Stimulated activated CD4-positive, alpha-beta T cell treated with anti-CD3 and anti-CD28 coated beads, TNF-alpha, amount 100 ng/mL, for 48 hours (primary cell): ENCODE data around the gene MAMLD1.
A peak's percentile ranks its signal among the peaks of the same experiment; 100 is the strongest.

Experiments used
- DNase-seq, 3 donors: peaks; one replicate each; pipeline ENCODE4 v3.0.0-alpha.2; 2020; ENCODE audit warnings: low read depth in 3 of 3

Gene MAMLD1

GRCh38 chrX:150459196-150459595 lies 96.1 kb downstream of the MAMLD1 start:
- no peak for DNase-seq

- no peak for DNase-seq
These were observed 96.9 kb downstream of the MAMLD1 start for GRCh38 chrX:150460063-150460462.

- DNase-seq = no peak
These were observed 97.7 kb downstream of the MAMLD1 start for GRCh38 chrX:150460781-150461180.

- DNase-seq = no peak
These were observed 100.4 kb downstream of the MAMLD1 start for GRCh38 chrX:150463566-150463965.

GRCh38 chrX:150464001-150464400 lies 100.9 kb downstream of the MAMLD1 start:
- DNase-seq = no peak

- no peak for DNase-seq
These were observed 102.2 kb downstream of the MAMLD1 start for GRCh38 chrX:150465326-150465725.

- DNase-seq = no peak
These were observed 103.0 kb downstream of the MAMLD1 start for GRCh38 chrX:150465881-150466775.

- no peak for DNase-seq
These were observed 109.2 kb downstream of the MAMLD1 start for GRCh38 chrX:150472306-150472705.

GRCh38 chrX:150473371-150473770 lies 110.3 kb downstream of the MAMLD1 start:
- no peak for DNase-seq

GRCh38 chrX:150475461-150475860 lies 112.3 kb downstream of the MAMLD1 start:
- DNase-seq = no peak

- DNase-seq = no peak
These were observed 113.1 kb downstream of the MAMLD1 start for GRCh38 chrX:150476164-150476699.

GRCh38 chrX:150477371-150477770 lies 114.3 kb downstream of the MAMLD1 start:
- no peak for DNase-seq

GRCh38 chrX:150478496-150479492 lies 115.7 kb downstream of the MAMLD1 start:
- peak in 1 of 3 donors; percentile 12 for DNase-seq

GRCh38 chrX:150482537-150483206 lies 119.6 kb downstream of the MAMLD1 start:
- DNase-seq = peak; percentile 10 to 53 (median 44)

- no peak for DNase-seq
These were observed 120.4 kb downstream of the MAMLD1 start for GRCh38 chrX:150483356-150483985.

GRCh38 chrX:150486011-150486410 lies 122.9 kb downstream of the MAMLD1 start:
- DNase-seq = peak; percentile 17 to 47 (median 20)

- DNase-seq = no peak
These were observed 124.4 kb downstream of the MAMLD1 start for GRCh38 chrX:150487369-150488094.

- no peak for DNase-seq
These were observed 126.4 kb downstream of the MAMLD1 start for GRCh38 chrX:150489359-150490015.

- no peak for DNase-seq
These were observed 132.4 kb downstream of the MAMLD1 start for GRCh38 chrX:150495496-150495895.

GRCh38 chrX:150499240-150499639 lies 136.1 kb downstream of the MAMLD1 start:
- DNase-seq = no peak
